Rectal smooth muscle tissue (tissue), 1 donor: ENCODE measurements around the gene HEPN1.

ENCODE experiments used
- H3K27ac ChIP-seq: one replicate; pipeline ENCODE4 v1.7.0; 2013; ENCODE audit warnings: low read depth, low read length, inconsistent platforms
- H3K27me3 ChIP-seq: one replicate; pipeline ENCODE4 v1.7.0; 2013; ENCODE audit warnings: low read length; ENCODE audit not compliant: control insufficient read depth, insufficient read depth
- H3K36me3 ChIP-seq: one replicate; pipeline ENCODE4 v1.7.0; 2013; ENCODE audit warnings: low read length; ENCODE audit not compliant: control insufficient read depth, insufficient read depth
- H3K4me1 ChIP-seq: one replicate; pipeline ENCODE4 v1.7.0; 2013; ENCODE audit warnings: low read length; ENCODE audit not compliant: control insufficient read depth, insufficient read depth
- H3K4me3 ChIP-seq: one replicate; pipeline ENCODE4 v1.7.0; 2013; ENCODE audit warnings: low read length
- H3K9ac ChIP-seq: one replicate; pipeline ENCODE4 v1.7.0; 2013; ENCODE audit warnings: low read length

Gene HEPN1

GRCh38 chr11:124889191-124890091 lies 29.6 kb upstream of the HEPN1 start:
- no peaks in the 10 kb centered on the region for H3K4me1 ChIP-seq
- no peaks in the 10 kb centered on the region for H3K36me3 ChIP-seq
- H3K4me3 ChIP-seq: no peak overlapping the region
- H3K9ac ChIP-seq: no peak overlapping the region
- no peak overlapping the region for H3K27ac ChIP-seq
- H3K27me3 ChIP-seq: no peaks in the 10 kb centered on the region

GRCh38 chr11:124890151-124890550 lies 28.9 kb upstream of the HEPN1 start:
- no peaks in the 10 kb centered on the region for H3K4me1 ChIP-seq
- no peak overlapping the region for H3K9ac ChIP-seq
- H3K27me3 ChIP-seq: no peaks in the 10 kb centered on the region
- no peak overlapping the region for H3K4me3 ChIP-seq
- H3K36me3 ChIP-seq: no peaks in the 10 kb centered on the region
- no peak overlapping the region for H3K27ac ChIP-seq

- no peak overlapping the region for H3K4me3 ChIP-seq
- no peaks in the 10 kb centered on the region for H3K4me1 ChIP-seq
- H3K27me3 ChIP-seq: no peaks in the 10 kb centered on the region
- H3K27ac ChIP-seq: no peak overlapping the region
- H3K9ac ChIP-seq: no peak overlapping the region
- no peaks in the 10 kb centered on the region for H3K36me3 ChIP-seq
Observed at GRCh38 chr11:124890683-124891372, 28.2 kb upstream of the HEPN1 start.

GRCh38 chr11:124891373-124891861 lies 27.6 kb upstream of the HEPN1 start:
- Histone ChIP-seq H3K9ac (no peak overlapping the region), H3K4me3 (no peak overlapping the region), H3K4me1 (no peaks in the 10 kb centered on the region), H3K36me3 (no peaks in the 10 kb centered on the region), H3K27ac (no peak overlapping the region), H3K27me3 (no peaks in the 10 kb centered on the region)

GRCh38 chr11:124892146-124892545 lies 26.9 kb upstream of the HEPN1 start:
- H3K4me1 ChIP-seq: no peaks in the 10 kb centered on the region
- no peaks in the 10 kb centered on the region for H3K27me3 ChIP-seq
- H3K9ac ChIP-seq: no peak overlapping the region
- no peak overlapping the region for H3K27ac ChIP-seq
- no peak overlapping the region for H3K4me3 ChIP-seq
- H3K36me3 ChIP-seq: no peaks in the 10 kb centered on the region

- no peaks in the 10 kb centered on the region for H3K36me3 ChIP-seq
- H3K27me3 ChIP-seq: no peaks in the 10 kb centered on the region
- H3K9ac ChIP-seq: no peak overlapping the region
- H3K4me1 ChIP-seq: no peaks in the 10 kb centered on the region
- H3K27ac ChIP-seq: no peak overlapping the region
- H3K4me3 ChIP-seq: no peak overlapping the region
Observed at GRCh38 chr11:124892750-124893454, 26.1 kb upstream of the HEPN1 start.

GRCh38 chr11:124893781-124894401 lies 25.2 kb upstream of the HEPN1 start:
- H3K27me3 ChIP-seq: no peaks in the 10 kb centered on the region
- no peaks in the 10 kb centered on the region for H3K36me3 ChIP-seq
- no peak overlapping the region for H3K27ac ChIP-seq
- no peak overlapping the region for H3K4me3 ChIP-seq
- peaks cover 1% of the 10 kb centered on the region for H3K4me1 ChIP-seq
- H3K9ac ChIP-seq: no peak overlapping the region

- H3K36me3 ChIP-seq: no peaks in the 10 kb centered on the region
- no peak overlapping the region for H3K9ac ChIP-seq
- H3K27me3 ChIP-seq: no peaks in the 10 kb centered on the region
- H3K4me1 ChIP-seq: peaks cover 2% of the 10 kb centered on the region
- H3K27ac ChIP-seq: no peak overlapping the region
- no peak overlapping the region for H3K4me3 ChIP-seq
Observed at GRCh38 chr11:124894606-124895430, 24.2 kb upstream of the HEPN1 start.

GRCh38 chr11:124895471-124895971 lies 23.5 kb upstream of the HEPN1 start:
- no peak overlapping the region for H3K27ac ChIP-seq
- peaks cover 2% of the 10 kb centered on the region for H3K4me1 ChIP-seq
- no peak overlapping the region for H3K4me3 ChIP-seq
- no peaks in the 10 kb centered on the region for H3K36me3 ChIP-seq
- no peak overlapping the region for H3K9ac ChIP-seq
- H3K27me3 ChIP-seq: no peaks in the 10 kb centered on the region

- Histone ChIP-seq H3K36me3 (no peaks in the 10 kb centered on the region), H3K4me1 (peaks cover 2% of the 10 kb centered on the region), H3K4me3 (no peak overlapping the region), H3K9ac (no peak overlapping the region), H3K27ac (no peak overlapping the region), H3K27me3 (no peaks in the 10 kb centered on the region)
Observed at GRCh38 chr11:124896071-124896750, 22.8 kb upstream of the HEPN1 start.

GRCh38 chr11:124896821-124897391 lies 22.1 kb upstream of the HEPN1 start:
- Histone ChIP-seq H3K4me1 (peaks cover 2% of the 10 kb centered on the region), H3K4me3 (peak overlapping the region; percentile 24), H3K27me3 (no peaks in the 10 kb centered on the region), H3K36me3 (no peaks in the 10 kb centered on the region), H3K27ac (peak overlapping the region; percentile 10), H3K9ac (no peak overlapping the region)
